DOHH2 (cell line): Measurements from ENCODE around the gene TFB2M.

ENCODE experiments used
- H3F3A ChIP-seq: fragments of 200-600 bp; sonication (generic), shearing (Covaris generic); 2 replicates; pipeline ENCODE4 v1.6.0; 2016; ENCODE audit warnings: antibody characterized with exemption, mild to moderate bottlenecking; ENCODE audit not compliant: control insufficient read depth, insufficient read depth
- H3K27ac ChIP-seq: fragments of 200-600 bp; sonication (generic); 2 replicates; pipeline ENCODE4 v1.5.1; 2014; ENCODE audit warnings: low read depth, mild to moderate bottlenecking, low read length, moderate library complexity
- H3K27me3 ChIP-seq: fragments of 200-600 bp; sonication (generic); 2 replicates; pipeline ENCODE4 v1.6.1; 2014; ENCODE audit warnings: mild to moderate bottlenecking, low read length, mixed read lengths; ENCODE audit not compliant: control insufficient read depth
- H3K36me3 ChIP-seq: fragments of 200-600 bp; sonication (generic); 2 replicates; pipeline ENCODE4 v1.6.1; 2014; ENCODE audit warnings: mild to moderate bottlenecking, low read length, moderate library complexity, mixed read lengths; ENCODE audit not compliant: control insufficient read depth
- H3K4me1 ChIP-seq: fragments of 200-600 bp; sonication (generic); 2 replicates; pipeline ENCODE4 v1.6.1; 2014; ENCODE audit warnings: mild to moderate bottlenecking, low read length, mixed read lengths; ENCODE audit not compliant: control insufficient read depth
- H3K4me2 ChIP-seq: fragments of 200-600 bp; sonication (generic); 2 replicates; pipeline ENCODE4 v1.6.0; 2014; ENCODE audit warnings: mild to moderate bottlenecking, low read length, moderate library complexity
- H3K4me3 ChIP-seq: fragments of 200-600 bp; sonication (generic); 2 replicates; pipeline ENCODE4 v1.5.1; 2014; ENCODE audit warnings: mild to moderate bottlenecking, low read length, mixed read lengths
- H3K79me2 ChIP-seq: fragments of 200-600 bp; sonication (generic); 2 replicates; pipeline ENCODE4 v1.6.1; 2014; ENCODE audit warnings: mild to moderate bottlenecking, low read length, mixed read lengths; ENCODE audit not compliant: control insufficient read depth
- H3K9me2 ChIP-seq: fragments of 200-600 bp; sonication (generic); replicated peaks from 2 replicates; pipeline ENCODE4 v1.6.1; 2014; ENCODE audit warnings: mild to moderate bottlenecking, low read length, mixed read lengths; ENCODE audit not compliant: control insufficient read depth
- H3K9me3 ChIP-seq: fragments of 200-600 bp; sonication (generic); 2 replicates; pipeline ENCODE4 v1.6.1; 2014; ENCODE audit warnings: antibody characterized with exemption, low read length, mixed read lengths; ENCODE audit not compliant: control insufficient read depth, insufficient read depth
- H4K20me1 ChIP-seq: fragments of 200-600 bp; sonication (generic); 2 replicates; pipeline ENCODE4 v1.6.0; 2014; ENCODE audit warnings: low read depth, mild to moderate bottlenecking, antibody characterized with exemption, low read length, moderate library complexity; ENCODE audit not compliant: control insufficient read depth, insufficient read depth
- EZH2phosphoT487 ChIP-seq: fragments of 200-600 bp; sonication (generic); IDR thresholded peaks from 2 replicates; pipeline ENCODE4 v1.6.1; 2017; ENCODE audit warnings: borderline replicate concordance, mild to moderate bottlenecking, antibody characterized with exemption, low read length, moderate library complexity, mixed read lengths
- TF ChIP-seq, protein P1 (sequence below): fragments of 200-600 bp; sonication (generic); IDR thresholded peaks from one replicate; pipeline ENCODE4 v1.5.1; 2014; ENCODE audit warnings: antibody characterized with exemption, mild to moderate bottlenecking, low read depth, low read length; ENCODE audit not compliant: poor library complexity, severe bottlenecking

TFB2M gene

GRCh38 chr1:246549665-246550064 lies 16.4 kb downstream of the TFB2M start:
- Histone ChIP-seq H3K4me1 (no peaks in the 10 kb centered on the region), H3K27me3 (no peaks in the 10 kb centered on the region), H3K79me2 (peaks cover 25% of the 10 kb centered on the region), H3F3A (no peaks in the 10 kb centered on the region), H3K4me3 (no peak overlapping the region), H3K9me2 (no peaks in the 10 kb centered on the region), H3K9me3 (no peaks in the 10 kb centered on the region), H3K27ac (no peak overlapping the region), H3K36me3 (peaks cover 75% of the 10 kb centered on the region), H3K4me2 (no peak overlapping the region), H4K20me1 (no peaks in the 10 kb centered on the region)
- TF ChIP-seq EZH2phosphoT487 = no peak
- TF ChIP-seq, protein P1, sequence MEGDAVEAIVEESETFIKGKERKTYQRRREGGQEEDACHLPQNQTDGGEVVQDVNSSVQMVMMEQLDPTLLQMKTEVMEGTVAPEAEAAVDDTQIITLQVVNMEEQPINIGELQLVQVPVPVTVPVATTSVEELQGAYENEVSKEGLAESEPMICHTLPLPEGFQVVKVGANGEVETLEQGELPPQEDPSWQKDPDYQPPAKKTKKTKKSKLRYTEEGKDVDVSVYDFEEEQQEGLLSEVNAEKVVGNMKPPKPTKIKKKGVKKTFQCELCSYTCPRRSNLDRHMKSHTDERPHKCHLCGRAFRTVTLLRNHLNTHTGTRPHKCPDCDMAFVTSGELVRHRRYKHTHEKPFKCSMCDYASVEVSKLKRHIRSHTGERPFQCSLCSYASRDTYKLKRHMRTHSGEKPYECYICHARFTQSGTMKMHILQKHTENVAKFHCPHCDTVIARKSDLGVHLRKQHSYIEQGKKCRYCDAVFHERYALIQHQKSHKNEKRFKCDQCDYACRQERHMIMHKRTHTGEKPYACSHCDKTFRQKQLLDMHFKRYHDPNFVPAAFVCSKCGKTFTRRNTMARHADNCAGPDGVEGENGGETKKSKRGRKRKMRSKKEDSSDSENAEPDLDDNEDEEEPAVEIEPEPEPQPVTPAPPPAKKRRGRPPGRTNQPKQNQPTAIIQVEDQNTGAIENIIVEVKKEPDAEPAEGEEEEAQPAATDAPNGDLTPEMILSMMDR = no peak

DNA sequence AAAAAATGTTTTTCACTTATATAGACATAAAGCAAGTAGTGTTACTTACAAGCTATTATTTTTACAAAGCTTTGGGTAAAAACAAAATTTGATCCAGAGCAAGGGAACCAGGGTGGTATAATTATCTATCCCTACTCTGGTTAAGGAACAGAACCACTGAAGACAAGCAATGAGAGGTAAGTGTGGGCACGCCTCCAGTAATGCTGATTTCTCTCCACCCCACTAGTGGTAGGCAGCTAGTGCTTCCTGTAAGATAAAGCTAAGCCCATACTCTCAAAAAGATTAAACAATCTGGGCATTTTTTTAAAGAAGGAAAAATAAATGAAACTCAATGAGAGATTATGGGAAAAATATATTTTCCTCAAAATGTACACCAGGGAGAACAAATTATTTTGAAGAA lies 22.1 kb downstream of the TFB2M start:
- Histone ChIP-seq H3K27ac (no peak overlapping the region), H3K79me2 (no peaks in the 10 kb centered on the region), H3K4me2 (no peak overlapping the region), H3K27me3 (no peaks in the 10 kb centered on the region), H3K9me3 (no peaks in the 10 kb centered on the region), H3K9me2 (no peaks in the 10 kb centered on the region), H4K20me1 (no peaks in the 10 kb centered on the region), H3F3A (no peaks in the 10 kb centered on the region), H3K4me3 (no peak overlapping the region), H3K36me3 (peaks cover 62% of the 10 kb centered on the region), H3K4me1 (no peaks in the 10 kb centered on the region)
- TF ChIP-seq, protein P1 = no peak
- no peak for TF ChIP-seq EZH2phosphoT487

- Histone ChIP-seq H3K9me3 (no peaks in the 10 kb centered on the region), H3F3A (no peaks in the 10 kb centered on the region), H3K4me1 (no peaks in the 10 kb centered on the region), H4K20me1 (no peaks in the 10 kb centered on the region), H3K79me2 (no peaks in the 10 kb centered on the region), H3K9me2 (no peaks in the 10 kb centered on the region), H3K36me3 (peaks cover 44% of the 10 kb centered on the region), H3K4me3 (no peak overlapping the region), H3K27ac (no peak overlapping the region), H3K4me2 (no peak overlapping the region), H3K27me3 (no peaks in the 10 kb centered on the region)
- TF ChIP-seq EZH2phosphoT487 = no peak
- TF ChIP-seq, protein P1 = no peak
These were observed 25.1 kb downstream of the TFB2M start for GRCh38 chr1:246540738-246541491.
